ENCODE results near the gene AKAP8L. TPM values are rescaled to one million over a fixed set of nuclear protein-coding genes. Genes with fewer than 3 reads are reported as not detected.
"Not testable (repeated sequence)": the region's sequence is repeated elsewhere in the genome, so short reads cannot be mapped to it uniquely, and the experiment has no call there.

AKAP8L gene
- total RNA-seq, 1 donor from 2014 or later, result 133 TPM

GRCh38 chr19:15358918-15359317 lies 59.9 kb downstream of the AKAP8L start:
- no peak for DNase-seq (ENCODE audit: low spot score)

- no peak for DNase-seq (ENCODE audit: low spot score)
These were observed 60.9 kb downstream of the AKAP8L start for GRCh38 chr19:15357906-15358305.

- no peak for DNase-seq (ENCODE audit: low spot score)
These were observed 64.1 kb downstream of the AKAP8L start for GRCh38 chr19:15354566-15355296.

GRCh38 chr19:15353908-15354307 lies 64.9 kb downstream of the AKAP8L start:
- DNase-seq (ENCODE audit: low spot score), result no peak

- not testable (repeated sequence) for DNase-seq (ENCODE audit: low spot score)
These were observed 66.3 kb downstream of the AKAP8L start for GRCh38 chr19:15352535-15352934.

GRCh38 chr19:15341328-15341727 lies 77.5 kb downstream of the AKAP8L start:
- DNase-seq (ENCODE audit: low spot score), result not testable (repeated sequence)

- no peak for DNase-seq (ENCODE audit: low spot score)
These were observed 78.7 kb downstream of the AKAP8L start for GRCh38 chr19:15340086-15340485.

GRCh38 chr19:15337202-15337601 lies 81.6 kb downstream of the AKAP8L start:
- DNase-seq (ENCODE audit: low spot score), result no peak

- DNase-seq (ENCODE audit: low spot score), result not testable (repeated sequence)
These were observed 82.8 kb downstream of the AKAP8L start for GRCh38 chr19:15335992-15336391.

GRCh38 chr19:15332311-15332996 lies 86.3 kb downstream of the AKAP8L start, which contains the start of gene BRD4:
TSS of gene BRD4 (minus strand) at chr19:15332539. CDS start at chr19:15273099, 59,440 bp downstream.
- DNase-seq (ENCODE audit: low spot score), result peak; percentile 72

GRCh38 chr19:15331419-15332310 lies 87.1 kb downstream of the AKAP8L start:
- peak; percentile 57 for DNase-seq (ENCODE audit: low spot score)

GRCh38 chr19:15330801-15331418 lies 87.9 kb downstream of the AKAP8L start:
- no peak for DNase-seq (ENCODE audit: low spot score)

Other genes with a start within 250 kb of the AKAP8L start
- 125 TPM for gene NOTCH3, start 218.0 kb downstream of the AKAP8L start, total RNA-seq
- gene EPHX3, start 186.5 kb downstream of the AKAP8L start, total RNA-seq, result 2.5 TPM
- 134 TPM for gene BRD4, start 86.4 kb downstream of the AKAP8L start, total RNA-seq
- gene AKAP8, start 39.2 kb downstream of the AKAP8L start, total RNA-seq, result 69.7 TPM
- gene WIZ, start 31.0 kb upstream of the AKAP8L start, total RNA-seq, result 42.3 TPM
- gene RASAL3, start 45.6 kb upstream of the AKAP8L start, total RNA-seq, result 3.9 TPM
- gene PGLYRP2, start 60.5 kb upstream of the AKAP8L start, total RNA-seq, result 0.34 TPM
- gene CYP4F22, start 89.5 kb upstream of the AKAP8L start, total RNA-seq, result 19.8 TPM
- gene CYP4F8, start 196.2 kb upstream of the AKAP8L start, total RNA-seq, result 21.6 TPM
- gene CYP4F3, start 221.9 kb upstream of the AKAP8L start, total RNA-seq, result 10.7 TPM